Stimulated activated CD4-positive, alpha-beta T cell treated with anti-CD3 and anti-CD28 coated beads, Interleukin-15, amount 100 ng/mL, for 48 hours (primary cell): ENCODE results near the gene FUBP3.

Experiments
- DNase-seq, 2 donors: peaks; one replicate each; pipeline ENCODE4 v3.0.0-alpha.2; 2020; ENCODE audit warnings: low read depth in 2 of 2

FUBP3 gene

DNA sequence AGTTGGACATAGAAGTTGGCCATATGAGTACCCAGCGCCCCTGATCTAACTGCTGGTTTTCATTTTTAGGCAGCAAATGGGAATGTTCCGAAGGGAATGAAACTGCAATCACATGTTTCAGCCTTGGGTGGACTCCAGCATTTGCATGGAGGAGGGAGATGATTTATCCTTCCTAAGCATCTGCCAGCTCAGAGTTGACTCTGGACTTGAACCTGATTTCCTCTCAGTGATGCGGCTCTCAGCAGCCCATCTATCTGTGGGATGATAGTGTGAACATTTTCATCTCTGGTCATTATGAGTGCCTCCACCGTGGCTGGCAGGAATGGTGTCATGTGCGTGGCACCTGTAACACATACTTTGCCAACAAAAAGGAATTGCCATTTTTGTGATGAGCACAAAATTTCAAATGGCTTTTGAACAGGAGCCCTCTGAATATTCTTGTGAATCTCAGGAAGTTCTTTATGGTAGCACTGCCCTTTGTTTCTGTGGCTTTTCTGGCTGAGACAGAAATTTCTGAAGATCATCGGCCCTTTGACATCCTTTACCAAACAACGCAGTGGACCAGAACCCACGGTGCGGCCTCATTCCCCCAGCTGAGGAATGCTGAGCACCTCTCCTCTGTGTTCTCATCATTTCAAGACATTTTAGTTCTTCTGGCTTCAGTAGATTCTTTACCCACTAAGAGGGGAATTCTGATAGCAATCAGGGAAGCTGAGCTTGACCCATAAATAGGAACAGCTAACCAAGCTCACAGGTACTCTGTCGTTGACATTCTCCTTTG, 28.5 kb downstream of the FUBP3 start:
- no peak for DNase-seq

DNA sequence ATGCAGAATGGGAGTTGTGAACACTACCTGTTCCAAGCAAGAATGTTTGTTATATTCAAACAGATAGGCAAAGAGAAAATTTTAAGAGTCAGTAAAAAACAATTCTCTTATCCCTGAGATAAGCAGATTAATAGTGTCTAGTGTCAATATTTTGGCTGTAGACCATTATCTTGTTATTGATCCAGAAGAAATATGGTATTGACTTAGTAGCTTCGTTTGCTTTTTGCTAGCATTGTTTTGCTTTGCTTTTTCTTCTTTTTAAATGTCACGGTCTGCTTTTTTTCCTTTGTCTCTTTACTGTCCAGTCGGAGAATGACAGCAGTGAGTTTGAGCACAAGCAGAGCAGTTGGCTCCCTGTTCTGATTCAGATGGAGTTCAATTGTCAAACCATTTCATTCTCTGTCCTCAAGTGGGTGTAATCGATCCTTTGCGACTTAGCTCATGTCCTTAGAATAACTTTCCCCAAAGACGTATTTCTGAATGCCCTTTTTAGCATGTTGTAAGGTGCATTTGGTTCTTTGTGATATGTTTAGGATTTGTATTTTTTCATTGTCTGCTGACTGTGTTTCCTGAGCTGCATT, 29.3 kb downstream of the FUBP3 start:
- no peak for DNase-seq

DNA sequence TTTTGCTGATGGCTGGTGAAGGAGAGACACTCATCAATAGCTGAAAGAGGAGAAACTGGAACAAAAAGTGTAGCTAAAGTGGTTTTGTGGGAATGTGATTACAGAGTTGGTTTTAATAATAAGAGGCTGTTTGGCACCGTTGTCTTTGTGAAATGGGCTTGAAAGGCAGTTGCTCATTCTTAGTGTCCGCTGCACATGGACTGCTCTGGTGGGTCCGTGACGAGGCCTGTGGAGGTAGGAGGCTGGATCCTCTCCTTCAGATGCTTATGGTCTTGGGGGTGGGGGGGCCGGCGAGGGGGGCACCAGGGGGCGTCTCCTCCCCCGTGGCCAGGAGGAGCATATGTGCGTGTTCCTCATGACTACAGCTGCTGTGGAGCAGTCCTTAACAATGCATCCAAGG, 29.8 kb downstream of the FUBP3 start:
- DNase-seq, result no peak

DNA sequence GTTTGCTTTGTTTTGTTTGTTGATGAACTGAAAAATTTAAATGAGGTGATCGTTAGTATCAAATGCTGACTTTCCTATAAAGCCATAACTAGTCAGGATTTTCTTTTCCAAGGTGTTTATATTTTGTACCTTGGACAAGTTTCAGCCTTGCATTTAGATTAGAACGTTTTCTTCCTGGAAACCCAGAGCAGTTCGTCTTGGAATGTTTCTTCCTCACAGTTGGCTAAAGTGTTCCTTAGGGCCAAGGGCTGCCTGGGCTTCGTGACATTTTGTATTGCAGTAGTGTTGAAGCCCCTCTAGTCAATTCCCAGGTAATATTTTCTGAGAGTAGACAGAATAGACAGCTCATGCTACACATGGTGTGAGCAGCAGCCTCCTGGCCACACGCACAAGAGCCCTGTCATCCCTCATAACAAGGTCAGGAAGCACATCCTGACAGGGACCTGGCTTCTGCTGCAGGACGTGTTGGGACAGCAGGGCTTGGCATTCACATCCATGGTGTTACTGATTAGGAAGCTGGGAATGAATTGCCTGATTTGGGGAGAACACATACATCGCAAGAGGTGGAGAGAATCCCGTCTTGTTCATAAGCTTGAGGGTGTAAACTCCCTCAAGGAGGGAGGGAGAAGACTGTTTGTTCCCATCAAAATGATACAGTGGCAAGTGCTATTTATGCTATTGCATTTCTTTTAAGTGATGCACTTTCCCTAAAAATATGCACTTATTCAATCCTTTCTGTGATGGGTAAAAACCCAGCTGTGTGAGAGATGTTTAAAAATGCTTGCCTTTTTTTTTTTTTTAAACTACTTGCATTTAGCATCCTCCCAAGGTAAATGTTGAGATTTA, 31.7 kb downstream of the FUBP3 start:
- DNase-seq, result no peak

DNA sequence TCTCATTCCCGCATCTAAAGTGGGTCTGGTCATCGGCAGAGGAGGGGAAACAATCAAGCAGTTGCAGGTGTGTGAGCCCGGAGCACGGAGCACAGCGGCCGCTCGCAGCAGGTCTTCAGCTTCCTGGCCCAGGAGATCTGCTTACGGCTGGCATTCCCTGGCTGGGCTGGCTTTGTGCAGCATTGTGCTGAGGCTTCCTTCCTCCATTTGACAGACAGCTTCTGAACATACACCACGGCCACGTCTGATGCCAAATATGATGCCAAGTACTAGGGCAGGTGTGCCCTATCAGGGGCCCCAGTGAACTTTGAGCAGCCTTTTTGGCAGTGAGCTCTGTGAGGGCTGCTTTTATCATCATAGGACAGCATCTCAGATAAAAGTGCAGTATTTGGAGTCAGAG, 37.1 kb downstream of the FUBP3 start:
- no peak for DNase-seq

DNA sequence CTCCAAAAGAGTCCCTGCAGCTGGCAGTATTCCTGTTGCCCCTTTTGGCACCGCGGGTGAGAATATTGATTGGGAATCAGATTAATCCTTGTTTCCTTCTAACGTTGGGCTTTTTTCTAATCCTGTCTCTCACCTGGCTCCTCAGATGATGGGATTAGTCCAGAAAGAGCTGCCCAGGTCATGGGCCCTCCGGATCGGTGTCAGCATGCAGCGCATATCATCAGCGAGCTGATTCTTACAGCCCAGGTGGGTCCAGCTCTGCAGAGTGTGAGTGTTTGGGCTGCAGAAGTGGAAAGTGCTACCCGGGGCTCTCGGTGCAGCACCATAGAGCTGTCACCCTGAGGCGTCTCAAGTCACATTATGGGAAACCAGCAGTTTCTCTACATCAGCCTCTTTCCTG, 44.1 kb downstream of the FUBP3 start:
- no peak for DNase-seq

DNA sequence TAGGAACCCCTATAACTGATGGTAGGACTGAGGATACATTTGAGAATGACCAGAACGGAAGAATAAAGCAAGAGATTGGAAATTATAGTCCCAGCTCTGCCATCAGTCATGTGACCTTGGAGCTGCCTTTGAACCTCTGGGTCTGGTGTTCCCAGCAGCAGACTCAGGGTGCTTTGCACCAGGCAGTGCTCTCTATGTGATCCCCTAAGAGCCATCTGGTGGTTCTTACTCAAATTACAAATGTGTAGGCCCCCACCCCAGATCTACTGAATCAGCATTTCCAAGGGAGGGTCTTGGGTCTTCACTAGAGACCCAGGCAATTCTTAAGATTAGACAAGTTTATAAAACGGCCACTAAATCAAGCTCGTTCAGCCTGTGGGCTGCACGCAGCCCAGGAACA, 44.8 kb downstream of the FUBP3 start:
- no peak for DNase-seq

DNA sequence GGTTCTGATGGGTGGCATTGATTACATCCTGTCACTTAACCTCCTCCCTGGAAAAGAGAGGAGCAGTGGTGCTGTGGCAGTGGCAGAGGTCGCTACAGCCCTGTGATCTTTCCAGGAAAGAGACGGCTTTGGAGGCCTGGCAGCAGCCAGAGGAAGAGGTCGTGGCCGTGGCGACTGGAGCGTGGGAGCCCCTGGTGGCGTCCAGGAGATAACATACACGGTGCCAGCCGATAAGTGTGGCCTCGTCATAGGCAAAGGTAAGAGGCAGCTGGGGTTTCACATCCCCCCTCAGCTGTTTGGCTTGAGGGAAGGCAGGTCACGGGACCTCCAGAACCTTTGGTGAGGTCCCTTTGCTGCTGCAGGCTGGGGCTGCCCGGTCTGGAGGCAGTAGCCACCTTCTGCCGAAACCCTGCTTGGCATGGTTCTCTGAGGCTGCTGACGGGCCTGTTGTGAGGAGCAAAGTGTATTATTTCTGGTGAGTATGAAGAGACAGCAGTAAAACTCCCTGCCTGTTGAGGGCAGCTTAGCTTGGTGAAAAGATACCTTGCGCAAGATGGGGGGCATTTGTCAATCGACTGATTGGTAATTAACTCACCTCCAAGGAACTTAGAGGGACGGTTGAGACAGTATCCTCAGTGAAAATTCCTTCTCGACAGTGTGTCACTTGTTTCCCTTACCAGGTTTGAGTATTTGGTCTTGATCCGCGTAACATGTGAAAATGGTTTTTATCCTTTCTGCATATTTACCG, 47.0 kb downstream of the FUBP3 start:
- DNase-seq, result no peak

DNA sequence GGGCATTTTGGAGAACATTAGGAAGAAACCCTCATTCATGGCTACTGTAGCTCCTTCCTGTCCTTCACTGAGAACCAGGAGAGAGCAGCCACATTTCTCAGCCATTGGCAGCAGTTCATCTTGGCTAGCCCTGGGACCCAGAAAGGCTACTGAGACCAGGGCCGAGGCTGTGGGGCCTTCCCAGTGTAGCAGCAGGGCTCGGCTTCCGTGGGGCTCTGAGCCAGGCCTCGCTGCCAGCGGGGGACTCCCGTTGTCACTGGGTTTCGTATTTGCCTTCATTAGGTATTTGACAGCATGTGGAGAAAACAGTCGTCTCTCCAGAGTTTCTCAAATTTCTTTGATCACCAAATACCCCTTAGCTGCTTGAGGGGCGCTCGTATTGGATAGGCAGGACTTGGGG, 47.7 kb downstream of the FUBP3 start:
- DNase-seq, result no peak

DNA sequence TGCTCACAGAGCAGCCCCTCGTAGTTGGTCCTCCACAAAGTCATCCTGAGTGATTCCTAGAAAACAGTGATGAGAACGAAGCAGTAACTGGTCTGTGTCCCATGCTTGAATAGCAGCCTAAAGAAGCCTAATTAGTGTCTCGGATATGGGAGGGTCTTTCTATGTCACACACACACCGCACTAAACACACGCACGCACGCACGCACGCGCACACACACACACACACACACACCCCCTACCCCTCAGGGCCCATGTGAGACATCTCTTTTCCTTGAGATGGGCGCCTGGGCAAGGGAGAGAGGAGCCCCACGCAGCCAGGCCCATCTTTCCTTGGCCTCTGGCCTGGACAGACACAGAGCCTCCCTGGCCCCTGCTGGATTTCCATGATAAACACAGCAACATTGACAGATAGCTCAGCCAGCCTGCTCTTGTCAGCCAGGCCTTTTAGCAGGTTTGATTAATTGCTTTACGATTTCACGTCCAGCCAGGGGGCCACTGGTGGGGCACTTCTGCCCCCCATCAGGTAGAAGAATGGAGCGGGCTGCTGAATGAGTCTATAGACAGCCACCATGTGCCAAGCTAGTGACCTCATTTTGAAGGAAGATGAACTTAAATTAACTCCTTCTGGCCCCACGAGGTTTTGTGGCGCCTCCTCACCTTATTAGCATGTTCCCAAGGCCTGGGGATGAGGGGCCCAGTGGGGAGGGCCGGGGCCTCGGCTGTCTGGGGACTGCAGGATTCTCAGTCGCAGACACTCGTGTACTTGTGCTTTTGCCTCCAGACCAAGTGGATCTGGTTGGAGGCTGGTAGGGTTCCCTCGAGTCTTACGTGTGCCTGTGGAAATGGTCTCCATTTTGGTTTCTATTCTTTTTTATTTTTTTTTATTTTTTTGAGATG, 48.8 kb downstream of the FUBP3 start:
- DNase-seq, result no peak

DNA sequence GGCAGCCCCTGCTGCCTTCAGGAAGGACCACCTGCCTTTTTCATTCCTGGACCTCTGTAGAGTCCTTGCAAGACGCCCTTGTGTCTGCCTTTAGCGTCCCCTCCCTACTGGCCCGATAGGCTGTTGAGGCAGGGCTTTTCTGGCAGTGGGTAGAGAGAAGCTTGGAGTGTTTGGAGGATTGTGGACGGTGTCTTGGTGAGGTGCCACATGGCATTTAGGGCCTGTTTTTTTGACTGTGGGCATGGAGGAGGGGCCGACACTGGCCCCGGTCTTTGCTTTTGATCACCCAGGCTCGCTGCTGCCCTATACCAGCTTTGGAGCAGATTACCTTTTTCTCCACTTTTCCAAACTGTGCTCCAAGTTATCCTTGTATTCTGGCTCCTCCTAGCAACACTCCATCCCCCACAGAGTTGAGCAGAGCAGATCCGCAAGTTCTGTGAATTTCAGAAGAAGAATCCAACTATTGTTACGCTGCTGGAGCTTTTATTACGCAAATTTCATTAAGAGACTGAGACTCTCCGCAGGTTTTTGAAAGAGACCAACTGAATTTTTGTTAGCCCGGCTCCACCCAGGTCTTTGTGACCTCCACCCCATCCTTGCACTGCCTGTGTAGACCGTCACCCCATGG, 50.2 kb downstream of the FUBP3 start:
- DNase-seq, result no peak

DNA sequence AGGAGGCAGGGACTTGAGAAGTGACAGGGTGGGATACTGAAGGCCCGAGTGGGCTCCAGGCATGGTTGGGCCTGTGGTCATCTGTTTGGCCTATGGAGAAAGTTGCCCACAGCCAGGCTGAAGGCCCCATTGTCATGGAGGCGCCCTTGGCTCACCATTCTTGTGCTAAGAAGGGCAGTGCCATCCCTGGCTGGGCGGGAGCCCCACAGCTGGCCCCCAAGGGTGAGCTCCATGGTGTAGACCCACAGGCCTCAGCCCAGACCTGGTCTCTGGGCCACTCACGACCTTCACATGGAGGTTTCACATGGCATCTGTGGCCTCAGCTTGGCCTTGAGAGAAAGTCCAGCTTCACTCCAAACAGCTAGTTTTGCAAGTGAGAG, 50.7 kb downstream of the FUBP3 start:
- no peak for DNase-seq

DNA sequence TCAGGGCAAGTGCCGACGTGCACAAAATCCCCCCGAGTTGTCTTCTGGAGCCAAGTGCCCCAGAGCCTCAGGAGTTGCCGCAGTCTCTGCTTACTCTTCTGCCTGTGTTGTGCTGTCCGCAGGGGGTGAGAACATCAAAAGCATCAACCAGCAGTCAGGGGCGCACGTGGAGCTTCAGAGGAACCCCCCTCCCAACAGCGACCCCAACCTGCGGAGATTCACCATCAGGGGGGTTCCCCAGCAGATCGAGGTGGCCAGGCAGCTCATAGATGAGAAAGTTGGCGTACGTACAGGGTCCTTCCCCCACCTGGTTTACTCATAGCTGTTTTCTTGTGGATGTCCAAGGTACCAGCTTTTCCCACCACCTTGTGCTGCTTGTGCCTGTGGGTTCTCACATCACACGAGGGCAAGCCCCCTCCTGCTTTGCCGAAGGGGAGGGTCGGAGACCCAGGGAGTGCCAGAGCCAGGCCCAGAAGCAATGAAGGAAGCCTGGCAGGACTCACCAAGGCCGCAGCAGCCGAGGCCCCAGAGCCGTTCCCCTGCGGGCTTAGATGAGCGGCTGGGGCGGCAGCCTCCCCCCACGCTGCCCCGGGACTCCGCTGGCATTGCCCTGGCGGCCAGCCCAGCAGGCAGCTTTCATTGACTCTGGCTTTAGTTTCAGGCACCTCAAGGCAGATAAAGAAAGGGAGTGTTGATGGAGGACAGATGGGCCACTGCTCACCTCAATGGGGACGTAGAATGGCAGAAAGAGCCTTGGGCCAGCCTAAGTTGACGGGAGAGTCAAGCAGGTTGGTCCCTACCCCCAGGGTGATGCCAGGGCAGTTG, 51.3 kb downstream of the FUBP3 start:
- no peak for DNase-seq

DNA sequence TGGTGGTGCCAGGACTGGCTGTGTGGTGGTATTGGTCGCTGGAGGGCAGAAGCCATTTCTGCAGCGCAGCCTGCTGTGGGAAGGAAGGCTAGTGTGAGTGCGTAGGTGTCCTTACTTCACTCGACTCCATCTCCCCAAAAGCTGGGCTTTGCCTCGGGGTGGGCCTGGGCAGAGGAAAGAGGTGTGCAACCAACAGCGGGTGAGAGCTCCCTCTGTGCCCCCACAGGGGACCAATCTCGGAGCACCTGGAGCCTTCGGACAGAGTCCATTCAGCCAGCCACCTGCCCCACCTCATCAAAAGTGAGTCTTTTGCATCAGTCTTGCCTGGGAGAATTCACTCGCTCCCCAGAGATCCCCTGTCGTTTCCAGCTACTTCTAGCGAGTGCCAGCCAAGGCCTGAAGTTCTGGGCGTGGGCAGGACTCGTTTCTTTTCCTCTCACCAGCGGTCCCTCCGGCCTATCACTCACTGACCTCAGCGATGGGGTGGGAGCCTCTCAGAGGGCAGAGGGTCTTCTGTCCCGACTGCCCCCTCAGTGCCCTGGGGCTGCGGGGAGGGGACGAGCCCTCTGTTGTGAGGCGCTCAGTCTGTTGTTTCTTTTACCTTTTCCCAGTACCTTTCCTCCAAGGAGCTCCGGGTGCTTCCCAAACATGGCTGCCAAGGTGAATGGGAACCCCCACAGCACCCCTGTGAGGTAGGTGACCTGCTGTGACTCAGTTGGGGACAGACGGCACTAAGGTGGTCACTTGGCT, 52.1 kb downstream of the FUBP3 start:
- no peak for DNase-seq

DNA sequence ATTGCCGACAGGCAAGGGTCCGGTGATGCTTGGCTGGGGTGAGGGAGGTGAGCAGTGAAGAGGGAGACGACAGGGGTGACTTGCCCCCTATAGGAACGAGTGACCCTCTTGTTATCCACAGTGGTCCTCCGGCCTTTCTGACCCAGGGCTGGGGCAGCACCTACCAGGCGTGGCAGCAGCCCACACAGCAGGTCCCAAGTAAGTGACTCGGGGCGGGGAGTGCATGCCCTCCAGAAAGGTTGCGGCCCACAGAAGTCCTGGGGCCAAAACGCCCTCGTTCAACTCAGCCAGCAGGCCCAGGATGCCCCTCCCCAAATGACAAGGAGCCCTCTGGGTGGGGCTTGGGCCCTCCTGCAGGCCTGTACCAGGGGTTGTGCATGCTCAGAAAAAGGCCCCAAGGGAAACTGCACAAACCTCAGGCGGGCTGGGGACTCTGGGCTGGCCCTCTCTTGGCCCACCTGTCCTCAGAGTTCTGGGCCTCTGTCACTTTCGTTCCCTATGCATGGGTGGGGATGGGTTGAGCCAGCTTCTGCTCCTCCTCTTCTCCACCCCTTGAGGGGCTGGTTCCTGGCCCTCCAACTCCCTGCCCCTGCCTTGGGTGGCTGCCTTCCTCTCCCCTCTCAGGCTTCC, 52.8 kb downstream of the FUBP3 start:
- no peak for DNase-seq

DNA sequence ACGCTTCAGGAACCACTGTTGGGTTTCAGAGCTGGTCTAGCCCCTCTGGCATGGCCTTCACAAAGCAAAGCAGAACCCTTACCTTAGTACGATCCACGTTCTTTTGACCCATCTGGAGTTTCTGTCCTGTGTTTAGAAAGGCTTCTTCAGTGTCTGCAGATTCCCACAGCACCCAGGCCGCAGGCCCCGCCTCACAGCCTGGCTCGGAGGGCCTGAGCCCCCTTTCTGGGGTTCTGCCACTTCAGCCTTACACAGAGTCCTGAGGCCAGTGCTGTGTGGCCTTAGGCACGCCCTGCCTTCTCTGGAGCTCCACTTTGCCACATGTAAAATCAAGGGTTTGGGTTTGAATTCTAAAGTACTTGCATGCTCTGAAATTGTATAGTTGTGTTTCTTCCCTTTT, 53.5 kb downstream of the FUBP3 start:
- DNase-seq, result no peak

DNA sequence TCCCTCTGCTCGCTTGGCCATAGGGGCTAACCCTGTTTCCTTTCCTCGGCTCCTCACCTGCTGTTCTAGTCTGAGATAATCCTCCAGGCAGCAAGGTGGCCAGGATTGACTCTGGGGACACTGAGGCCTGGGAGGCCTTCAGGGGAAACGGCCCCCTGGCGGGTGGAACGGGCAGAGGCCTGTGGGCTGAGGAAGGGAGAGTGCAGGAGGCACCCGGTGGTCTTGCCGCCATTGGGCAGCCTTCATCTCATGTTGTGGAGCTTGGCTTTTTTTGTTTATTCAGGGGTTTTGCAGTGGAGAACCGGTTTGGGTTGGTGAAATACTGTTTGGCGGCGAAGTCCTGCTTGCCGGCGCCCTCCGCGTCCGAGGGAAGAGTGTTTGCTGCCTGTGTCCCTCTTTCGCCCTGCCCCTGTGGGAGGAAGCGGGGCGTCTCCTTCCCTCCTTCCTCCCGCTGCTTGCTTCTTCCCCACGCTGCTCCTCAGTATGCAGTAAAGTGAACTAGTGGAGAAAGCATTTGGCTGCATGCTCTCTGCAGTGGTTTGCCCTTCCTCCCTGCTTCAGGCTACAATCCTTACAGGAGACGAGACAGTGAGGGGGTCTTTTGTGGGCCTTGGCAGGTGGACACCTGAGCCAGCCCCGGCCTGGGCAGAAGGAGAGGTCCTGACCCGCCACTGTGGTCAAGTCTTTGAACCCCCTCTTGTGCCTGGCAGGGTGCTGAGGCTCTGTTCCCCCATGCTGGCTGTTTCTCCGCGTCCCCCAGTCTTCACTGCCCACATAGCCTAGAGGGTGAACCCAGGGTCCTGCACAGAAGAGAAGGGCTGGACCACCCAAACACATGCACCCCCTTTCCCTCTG, 54.2 kb downstream of the FUBP3 start:
- no peak for DNase-seq
